Lung microvascular endothelial cell (primary cell): ENCODE data around the gene TMEM171. TPM values are rescaled to one million over a fixed set of nuclear protein-coding genes. Genes with fewer than 3 reads are reported as not detected.
A peak's percentile ranks its signal among the peaks of the same experiment; 100 is the strongest.

Source experiments
- DNase-seq, 2 donors: peaks; one replicate each; pipeline versions ENCODE4 v3.0.0 to v3.0.0-alpha.2; 2010; ENCODE audit warnings: low read depth in 2 of 2
- total RNA-seq: library from RNA; depleted of rRNA; stranded (reverse); fragments of >200 nt; gene quantifications from 2 replicates; pipeline ENCODE4 v1.2.1, GENCODE V29; 2014

The TMEM171 gene
- total RNA-seq, 1 donor from 2014 or later, result 0.40 TPM

- no peak for DNase-seq
These were observed 771 bp upstream of the TMEM171 start for GRCh38 chr5:73119451-73120157.

GRCh38 chr5:73121119-73121463 lies 716 bp downstream of the TMEM171 start:
- DNase-seq, result no peak

GRCh38 chr5:73122875-73123810 lies 2.8 kb downstream of the TMEM171 start:
- DNase-seq, result peak; percentile 25 to 50

- no peak for DNase-seq
These were observed 4.9 kb downstream of the TMEM171 start for GRCh38 chr5:73125289-73125688.

- no peak for DNase-seq
These were observed 6.0 kb downstream of the TMEM171 start for GRCh38 chr5:73126381-73126780.

GRCh38 chr5:73126957-73127356 lies 6.6 kb downstream of the TMEM171 start:
- no peak for DNase-seq

GRCh38 chr5:73129143-73129542 lies 8.8 kb downstream of the TMEM171 start:
- no peak for DNase-seq

GRCh38 chr5:73130811-73131210 lies 10.4 kb downstream of the TMEM171 start:
- no peak for DNase-seq

GRCh38 chr5:73131711-73132425 lies 11.5 kb downstream of the TMEM171 start:
- no peak for DNase-seq

- DNase-seq, result no peak
These were observed 12.4 kb downstream of the TMEM171 start for GRCh38 chr5:73132759-73133158.

- DNase-seq, result no peak
These were observed 14.6 kb downstream of the TMEM171 start for GRCh38 chr5:73135021-73135420.

- DNase-seq, result peak; percentile 22 to 27
These were observed 15.2 kb downstream of the TMEM171 start for GRCh38 chr5:73135429-73136054.

- DNase-seq, result no peak
These were observed 15.7 kb downstream of the TMEM171 start for GRCh38 chr5:73136055-73136562.

- no peak for DNase-seq
These were observed 17.5 kb downstream of the TMEM171 start for GRCh38 chr5:73137563-73138530.

GRCh38 chr5:73139485-73139884 lies 19.1 kb downstream of the TMEM171 start:
- no peak for DNase-seq

GRCh38 chr5:73140801-73141200 lies 20.4 kb downstream of the TMEM171 start:
- no peak for DNase-seq

GRCh38 chr5:73142035-73142434 lies 21.7 kb downstream of the TMEM171 start:
- DNase-seq, result no peak

- DNase-seq, result no peak
These were observed 23.3 kb downstream of the TMEM171 start for GRCh38 chr5:73143716-73144115.

GRCh38 chr5:73149540-73149939 lies 29.2 kb downstream of the TMEM171 start:
- no peak for DNase-seq

- no peak for DNase-seq
These were observed 30.5 kb downstream of the TMEM171 start for GRCh38 chr5:73150876-73151275.
